ENCODE data around the gene ALOXE3.

- no peak for TF ChIP-seq ZFP30 (CRISPR knock-in tag; IDR thresholded peaks at IDR 0.05)
- TF ChIP-seq RARB (CRISPR knock-in tag; IDR thresholded peaks at IDR 0.05) = no peak
- no peak for TF ChIP-seq CSDC2 (CRISPR knock-in tag; IDR thresholded peaks at IDR 0.05)
- TF ChIP-seq GLIS3 (CRISPR knock-in tag; IDR thresholded peaks at IDR 0.05) = no peak
- TF ChIP-seq OSR1 (CRISPR knock-in tag; IDR thresholded peaks at IDR 0.05) = no peak
- no peak for TF ChIP-seq ZFP3 (CRISPR knock-in tag; IDR thresholded peaks at IDR 0.05)
- no peak for TF ChIP-seq ZNF70 (CRISPR knock-in tag; IDR thresholded peaks at IDR 0.05)
- no peak for TF ChIP-seq ZNF8 (CRISPR knock-in tag; IDR thresholded peaks at IDR 0.05)
- no peak for TF ChIP-seq PATZ1 (CRISPR knock-in tag; IDR thresholded peaks at IDR 0.05; ENCODE audit: borderline replicate concordance)
- TF ChIP-seq ARNTL (CRISPR knock-in tag; IDR thresholded peaks at IDR 0.05; ENCODE audit: borderline replicate concordance, low read depth) = no peak
- TF ChIP-seq ISL1 (CRISPR knock-in tag; IDR thresholded peaks at IDR 0.05) = no peak
Observed at GRCh38 chr17:8141045-8141444, 22.7 kb upstream of the ALOXE3 start.

Data from SK-N-SH treated with all-trans-retinoic acid at 6 μM for 48 hours (cell line).